Stimulated activated effector memory CD8-positive, alpha-beta T cell treated with anti-CD3 and anti-CD28 coated beads, Interleukin-12 subunit alpha, Interleukin-12 subunit beta, amount 100 ng/mL, for 72 hours (primary cell): ENCODE measurements around the gene DRAXIN.
A peak's percentile ranks its signal among the peaks of the same experiment; 100 is the strongest.

Source experiments
- ATAC-seq: fragments of 150-1000 bp; cut with Tn5 transposase; 2 replicates; pipeline ENCODE4 v1.10.0; 2021
- DNase-seq, 2 donors: peaks; one replicate each; pipeline ENCODE4 v3.0.0; 2021 to 2022; ENCODE audit warnings: low spot score in 2 of 2
- H3K27ac Mint-ChIP-seq: one replicate; pipeline ENCODE4 v1.8.0; 2022; ENCODE audit warnings: mild to moderate bottlenecking, mixed read lengths
- H3K36me3 Mint-ChIP-seq: one replicate; pipeline ENCODE4 v1.8.0; 2022; ENCODE audit warnings: mild to moderate bottlenecking, mixed read lengths
- H3K4me1 Mint-ChIP-seq: one replicate; pipeline ENCODE4 v1.8.0; 2022; ENCODE audit warnings: mixed read lengths
- H3K4me3 Mint-ChIP-seq: one replicate; pipeline ENCODE4 v1.8.0; 2022; ENCODE audit warnings: mild to moderate bottlenecking, mixed read lengths
- H3K9me3 Mint-ChIP-seq: one replicate; pipeline ENCODE4 v1.8.0; 2022; ENCODE audit warnings: mixed read lengths

DRAXIN gene

GRCh38 chr1:11706292-11706691, 14.8 kb downstream of the DRAXIN start:
- Mint-ChIP-seq H3K9me3 (no peaks in the 10 kb centered on the region), H3K4me3 (no peak overlapping the region), H3K27ac (no peak overlapping the region), H3K4me1 (peaks cover 16% of the 10 kb centered on the region), H3K36me3 (no peaks in the 10 kb centered on the region)
- DNase-seq = no peak
- ATAC-seq = no peak

- ATAC-seq (no peak), DNase-seq (no peak)
- no peak overlapping the region for H3K27ac Mint-ChIP-seq
- no peaks in the 10 kb centered on the region for H3K36me3 Mint-ChIP-seq
- peaks cover 16% of the 10 kb centered on the region for H3K4me1 Mint-ChIP-seq
- H3K4me3 Mint-ChIP-seq = no peak overlapping the region
- no peaks in the 10 kb centered on the region for H3K9me3 Mint-ChIP-seq
Measured at GRCh38 chr1:11707621-11708276, 16.2 kb downstream of the DRAXIN start.

GRCh38 chr1:11708554-11709350, 17.2 kb downstream of the DRAXIN start:
- no peak overlapping the region for H3K4me3 Mint-ChIP-seq
- H3K9me3 Mint-ChIP-seq = no peaks in the 10 kb centered on the region
- no peak for DNase-seq
- ATAC-seq = peak; percentile 36
- H3K4me1 Mint-ChIP-seq = peaks cover 8% of the 10 kb centered on the region
- H3K36me3 Mint-ChIP-seq = no peaks in the 10 kb centered on the region
- no peak overlapping the region for H3K27ac Mint-ChIP-seq

GRCh38 chr1:11711490-11711889, 20.0 kb downstream of the DRAXIN start:
- Mint-ChIP-seq H3K4me3 (no peak overlapping the region), H3K9me3 (no peaks in the 10 kb centered on the region), H3K27ac (no peak overlapping the region), H3K4me1 (peaks cover 7% of the 10 kb centered on the region), H3K36me3 (no peaks in the 10 kb centered on the region)
- no peak for ATAC-seq
- DNase-seq = no peak

GRCh38 chr1:11712285-11712684, 20.8 kb downstream of the DRAXIN start:
- Mint-ChIP-seq H3K9me3 (no peaks in the 10 kb centered on the region), H3K36me3 (no peaks in the 10 kb centered on the region), H3K4me1 (peaks cover 7% of the 10 kb centered on the region), H3K27ac (no peak overlapping the region), H3K4me3 (no peak overlapping the region)
- DNase-seq (no peak), ATAC-seq (no peak)

GRCh38 chr1:11713095-11713494, 21.6 kb downstream of the DRAXIN start:
- no peaks in the 10 kb centered on the region for H3K36me3 Mint-ChIP-seq
- H3K27ac Mint-ChIP-seq = no peak overlapping the region
- no peaks in the 10 kb centered on the region for H3K9me3 Mint-ChIP-seq
- DNase-seq (no peak), ATAC-seq (no peak)
- H3K4me3 Mint-ChIP-seq = no peak overlapping the region
- peaks cover 7% of the 10 kb centered on the region for H3K4me1 Mint-ChIP-seq

GRCh38 chr1:11714831-11715575, 23.5 kb downstream of the DRAXIN start:
- Mint-ChIP-seq H3K36me3 (no peaks in the 10 kb centered on the region), H3K4me3 (no peak overlapping the region), H3K9me3 (no peaks in the 10 kb centered on the region), H3K4me1 (peaks cover 15% of the 10 kb centered on the region), H3K27ac (no peak overlapping the region)
- ATAC-seq (no peak), DNase-seq (no peak)

- Mint-ChIP-seq H3K36me3 (no peaks in the 10 kb centered on the region), H3K9me3 (no peaks in the 10 kb centered on the region), H3K27ac (peak overlapping the region; percentile 94), H3K4me1 (peaks cover 15% of the 10 kb centered on the region), H3K4me3 (peak overlapping the region; percentile 82)
- peak; percentile 80 to 90 for DNase-seq
- peak; percentile 91 for ATAC-seq
Measured at GRCh38 chr1:11719313-11720032, 28.0 kb downstream of the DRAXIN start.

GRCh38 chr1:11720033-11720376, 28.5 kb downstream of the DRAXIN start:
- H3K4me1 Mint-ChIP-seq = peaks cover 15% of the 10 kb centered on the region
- H3K9me3 Mint-ChIP-seq = no peaks in the 10 kb centered on the region
- H3K36me3 Mint-ChIP-seq = no peaks in the 10 kb centered on the region
- H3K4me3 Mint-ChIP-seq = peak overlapping the region; percentile 82
- DNase-seq (no peak), ATAC-seq (no peak)
- H3K27ac Mint-ChIP-seq = peak overlapping the region; percentile 94

GRCh38 chr1:11720525-11720924, 29.0 kb downstream of the DRAXIN start:
- peaks cover 15% of the 10 kb centered on the region for H3K4me1 Mint-ChIP-seq
- peak overlapping the region; percentile 82 for H3K4me3 Mint-ChIP-seq
- ATAC-seq (no peak), DNase-seq (no peak)
- no peaks in the 10 kb centered on the region for H3K9me3 Mint-ChIP-seq
- no peaks in the 10 kb centered on the region for H3K36me3 Mint-ChIP-seq
- H3K27ac Mint-ChIP-seq = no peak overlapping the region

- H3K4me1 Mint-ChIP-seq = peaks cover 15% of the 10 kb centered on the region
- DNase-seq = no peak
- no peak for ATAC-seq
- H3K27ac Mint-ChIP-seq = no peak overlapping the region
- H3K4me3 Mint-ChIP-seq = no peak overlapping the region
- H3K9me3 Mint-ChIP-seq = no peaks in the 10 kb centered on the region
- no peaks in the 10 kb centered on the region for H3K36me3 Mint-ChIP-seq
Measured at GRCh38 chr1:11721311-11721710, 29.8 kb downstream of the DRAXIN start.

GRCh38 chr1:11722538-11722937, 31.0 kb downstream of the DRAXIN start:
- H3K4me1 Mint-ChIP-seq = peaks cover 15% of the 10 kb centered on the region
- no peak overlapping the region for H3K27ac Mint-ChIP-seq
- no peak for ATAC-seq
- H3K4me3 Mint-ChIP-seq = no peak overlapping the region
- no peaks in the 10 kb centered on the region for H3K9me3 Mint-ChIP-seq
- DNase-seq = no peak
- no peaks in the 10 kb centered on the region for H3K36me3 Mint-ChIP-seq

- Mint-ChIP-seq H3K4me3 (no peak overlapping the region), H3K4me1 (peaks cover 21% of the 10 kb centered on the region), H3K9me3 (no peaks in the 10 kb centered on the region), H3K27ac (no peak overlapping the region), H3K36me3 (no peaks in the 10 kb centered on the region)
- no peak for ATAC-seq
- no peak for DNase-seq
Measured at GRCh38 chr1:11725616-11726015, 34.1 kb downstream of the DRAXIN start.

- Mint-ChIP-seq H3K4me3 (no peak overlapping the region), H3K36me3 (no peaks in the 10 kb centered on the region), H3K27ac (no peak overlapping the region), H3K4me1 (peaks cover 33% of the 10 kb centered on the region), H3K9me3 (no peaks in the 10 kb centered on the region)
- ATAC-seq = no peak
- no peak for DNase-seq
Measured at GRCh38 chr1:11727119-11727518, 35.6 kb downstream of the DRAXIN start.

- Mint-ChIP-seq H3K9me3 (no peaks in the 10 kb centered on the region), H3K4me1 (peaks cover 34% of the 10 kb centered on the region), H3K36me3 (no peaks in the 10 kb centered on the region)
Measured at GRCh38 chr1:11728126-11728806, 36.8 kb downstream of the DRAXIN start.

More at GRCh38 chr1:11728126-11728806, 36.8 kb downstream of the DRAXIN start:
- DNase-seq = no peak
- no peak overlapping the region for H3K27ac Mint-ChIP-seq
- peak; percentile 31 for ATAC-seq
- H3K4me3 Mint-ChIP-seq = no peak overlapping the region
